ENCODE data around the gene IGSF1. TPM values are rescaled to one million over a fixed set of nuclear protein-coding genes. Genes with fewer than 3 reads are reported as not detected.

IGSF1 gene
- total RNA-seq, 2 donors from 2014 or later: 0.10 to 0.19 TPM

GRCh38 chrX:131237363-131237762, 51.7 kb downstream of the IGSF1 start:
- H3K27me3 ChIP-seq: no peaks in the 10 kb centered on the region
- no peaks in the 10 kb centered on the region for H3K9me3 ChIP-seq
- H3K36me3 ChIP-seq: no peaks in the 10 kb centered on the region
- H3K27ac ChIP-seq: no peak overlapping the region
- DNase-seq: no peak
- intact Hi-C loops (cut with DNase I): no loop called here
- TF ChIP-seq CTCF (IDR thresholded peaks at IDR 0.05): no peak
- no peak overlapping the region for H3K9ac ChIP-seq (ENCODE audit: low read depth in 2 of 2, low read length in 2 of 2)
- no peaks in the 10 kb centered on the region for H3K4me1 ChIP-seq
- H3K4me3 ChIP-seq: no peak overlapping the region

- Histone ChIP-seq H3K4me1 (no peaks in the 10 kb centered on the region), H3K36me3 (no peaks in the 10 kb centered on the region), H3K9ac (ENCODE audit: low read depth in 2 of 2, low read length in 2 of 2) (no peak overlapping the region), H3K4me3 (no peak overlapping the region), H3K27me3 (no peaks in the 10 kb centered on the region), H3K27ac (no peak overlapping the region), H3K9me3 (no peaks in the 10 kb centered on the region)
- DNase-seq: no peak
- TF ChIP-seq CTCF (IDR thresholded peaks at IDR 0.05): no peak
- intact Hi-C loops (cut with DNase I): no loop called here
Measured at GRCh38 chrX:131235768-131236545, 53.1 kb downstream of the IGSF1 start.

DNA sequence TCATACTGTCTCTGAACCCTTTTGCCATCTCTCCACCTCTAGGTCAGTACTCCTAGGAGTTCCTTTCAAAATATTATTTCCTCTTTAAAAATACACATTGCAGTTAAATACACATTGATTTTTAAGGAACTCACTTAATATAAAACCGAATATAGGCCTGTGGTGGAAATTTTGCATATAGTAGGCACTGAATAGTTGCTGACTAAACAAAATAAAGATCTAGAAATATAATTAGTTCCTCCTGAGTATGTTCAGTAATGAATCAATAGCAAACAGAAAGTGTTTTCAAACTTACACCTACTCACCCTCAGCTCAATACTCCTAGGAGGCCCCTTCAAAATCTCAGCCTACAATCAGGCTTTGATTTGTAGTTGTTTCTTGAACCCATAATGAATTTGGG, 61.5 kb downstream of the IGSF1 start:
- Histone ChIP-seq H3K27me3 (peaks cover 5% of the 10 kb centered on the region), H3K36me3 (no peaks in the 10 kb centered on the region), H3K27ac (no peak overlapping the region), H3K9me3 (no peaks in the 10 kb centered on the region), H3K4me1 (no peaks in the 10 kb centered on the region), H3K9ac (ENCODE audit: low read depth in 2 of 2, low read length in 2 of 2) (no peak overlapping the region), H3K4me3 (no peak overlapping the region)
- no peak for TF ChIP-seq CTCF (IDR thresholded peaks at IDR 0.05)
- intact Hi-C loops (cut with DNase I): no loop called here
- DNase-seq: no peak

GRCh38 chrX:131226591-131226990, 62.5 kb downstream of the IGSF1 start:
- H3K9me3 ChIP-seq: no peaks in the 10 kb centered on the region
- no peaks in the 10 kb centered on the region for H3K4me1 ChIP-seq
- DNase-seq: no peak
- intact Hi-C loops (cut with DNase I): no loop called here
- H3K9ac ChIP-seq (ENCODE audit: low read depth in 2 of 2, low read length in 2 of 2): no peak overlapping the region
- H3K27ac ChIP-seq: no peak overlapping the region
- H3K4me3 ChIP-seq: no peak overlapping the region
- H3K36me3 ChIP-seq: no peaks in the 10 kb centered on the region
- peaks cover 5% of the 10 kb centered on the region for H3K27me3 ChIP-seq
- no peak for TF ChIP-seq CTCF (IDR thresholded peaks at IDR 0.05)

GRCh38 chrX:131225078-131225477, 64.0 kb downstream of the IGSF1 start:
- intact Hi-C loops (cut with DNase I): no loop called here
- H3K9ac ChIP-seq (ENCODE audit: low read depth in 2 of 2, low read length in 2 of 2): no peak overlapping the region
- no peak overlapping the region for H3K4me3 ChIP-seq
- H3K9me3 ChIP-seq: no peaks in the 10 kb centered on the region
- H3K27me3 ChIP-seq: peaks cover 5% of the 10 kb centered on the region
- no peaks in the 10 kb centered on the region for H3K36me3 ChIP-seq
- DNase-seq: no peak
- H3K4me1 ChIP-seq: no peaks in the 10 kb centered on the region
- H3K27ac ChIP-seq: no peak overlapping the region
- no peak for TF ChIP-seq CTCF (IDR thresholded peaks at IDR 0.05)

Other genes starting within 250 kb of the IGSF1 start
- under 1 TPM in 1 of 2 donors, not detected in 1; 0.66 TPM for gene ARHGAP36, start 231.0 kb downstream of the IGSF1 start, total RNA-seq

All from colonic mucosa (tissue), 4 donors.